Sigmoid colon (tissue), 3 donors: ENCODE data around the gene NFATC1.
"Not testable (repeated sequence)": the region's sequence is repeated elsewhere in the genome, so short reads cannot be mapped to it uniquely, and the experiment has no call there.

ENCODE experiments used
- POLR2A ChIP-seq, 2 donors: fragments of 450-650 bp; IDR thresholded peaks; one replicate each; pipeline ENCODE4 v1.6.1; 2016; ENCODE audit warnings: antibody characterized with exemption in 2 of 2, mild to moderate bottlenecking in 2 of 2, moderate library complexity in 2 of 2
- TF ChIP-seq, protein P1 (sequence below), 4 experiments: fragments of 450-650 bp in 3 of 4; fragments of 200-600 bp in 1 of 4; IDR thresholded peaks; one replicate each; pipeline ENCODE4 v1.5.1; 2016 to 2019; ENCODE audit warnings: antibody characterized with exemption in 4 of 4, mild to moderate bottlenecking in 3 of 4, moderate library complexity in 2 of 4

DNA sequence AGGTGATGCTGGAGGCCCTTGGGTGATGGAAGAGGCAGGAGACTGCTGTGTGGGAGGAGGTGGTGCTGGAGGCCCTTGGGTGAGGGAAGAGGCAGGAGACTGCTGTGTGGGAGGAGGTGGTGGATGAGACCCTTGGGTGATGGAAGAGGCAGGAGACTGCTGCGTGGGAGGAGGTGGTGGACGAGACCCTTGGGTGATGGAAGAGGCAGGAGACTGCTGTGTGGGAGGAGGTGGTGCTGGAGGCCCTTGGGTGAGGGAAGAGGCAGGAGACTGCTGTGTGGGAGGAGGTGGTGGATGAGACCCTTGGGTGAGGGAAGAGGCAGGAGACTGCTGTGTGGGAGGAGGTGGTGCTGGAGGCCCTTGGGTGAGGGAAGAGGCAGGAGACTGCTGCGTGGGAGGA, 109.7 kb downstream of the NFATC1 start:
- TF ChIP-seq, protein P1, sequence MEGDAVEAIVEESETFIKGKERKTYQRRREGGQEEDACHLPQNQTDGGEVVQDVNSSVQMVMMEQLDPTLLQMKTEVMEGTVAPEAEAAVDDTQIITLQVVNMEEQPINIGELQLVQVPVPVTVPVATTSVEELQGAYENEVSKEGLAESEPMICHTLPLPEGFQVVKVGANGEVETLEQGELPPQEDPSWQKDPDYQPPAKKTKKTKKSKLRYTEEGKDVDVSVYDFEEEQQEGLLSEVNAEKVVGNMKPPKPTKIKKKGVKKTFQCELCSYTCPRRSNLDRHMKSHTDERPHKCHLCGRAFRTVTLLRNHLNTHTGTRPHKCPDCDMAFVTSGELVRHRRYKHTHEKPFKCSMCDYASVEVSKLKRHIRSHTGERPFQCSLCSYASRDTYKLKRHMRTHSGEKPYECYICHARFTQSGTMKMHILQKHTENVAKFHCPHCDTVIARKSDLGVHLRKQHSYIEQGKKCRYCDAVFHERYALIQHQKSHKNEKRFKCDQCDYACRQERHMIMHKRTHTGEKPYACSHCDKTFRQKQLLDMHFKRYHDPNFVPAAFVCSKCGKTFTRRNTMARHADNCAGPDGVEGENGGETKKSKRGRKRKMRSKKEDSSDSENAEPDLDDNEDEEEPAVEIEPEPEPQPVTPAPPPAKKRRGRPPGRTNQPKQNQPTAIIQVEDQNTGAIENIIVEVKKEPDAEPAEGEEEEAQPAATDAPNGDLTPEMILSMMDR (IDR thresholded peaks at IDR 0.05) = not testable (repeated sequence)
- not testable (repeated sequence) for TF ChIP-seq POLR2A (IDR thresholded peaks at IDR 0.05)
